Keratinocyte (primary cell): ENCODE measurements around the gene KCNH1. TPM values are rescaled to one million over a fixed set of nuclear protein-coding genes. Genes with fewer than 3 reads are reported as not detected.

Source experiments
- DNase-seq: peaks from one replicate; pipeline ENCODE4 v3.0.0-alpha.2; 2011; ENCODE audit warnings: low read depth, missing footprints, low spot score
- FAIRE-seq: peaks from 2 replicates; lab custom pipeline; 2011; peaks lifted over from hg19 to GRCh38; lab: Jason Lieb, UNC
- H2AFZ ChIP-seq: 2 replicates; pipeline ENCODE4 v1.6.0; 2012; ENCODE audit warnings: low read length, control low read depth, inconsistent platforms; ENCODE audit not compliant: control insufficient read depth
- H3K27ac ChIP-seq: 2 replicates; pipeline ENCODE4 v1.5.1; 2011; ENCODE audit warnings: low read length; ENCODE audit not compliant: control insufficient read depth, insufficient read depth
- H3K27me3 ChIP-seq: 3 replicates; pipeline ENCODE4 v1.6.0; 2011; ENCODE audit warnings: low read length; ENCODE audit not compliant: control insufficient read depth, insufficient read depth; ENCODE audit errors: extremely low read depth
- H3K36me3 ChIP-seq, 2 experiments: 2 replicates in 1 of 2; 3 replicates in 1 of 2; pipeline ENCODE4 v1.5.1; 2011; ENCODE audit warnings: low read length in 2 of 2, mild to moderate bottlenecking in 1 of 2; ENCODE audit not compliant: control insufficient read depth in 2 of 2, insufficient read depth in 2 of 2; ENCODE audit errors: extremely low read depth in 1 of 2
- H3K4me1 ChIP-seq: 3 replicates; pipeline ENCODE4 v1.5.1; 2011; ENCODE audit warnings: low read length; ENCODE audit not compliant: control insufficient read depth, insufficient read depth; ENCODE audit errors: extremely low read depth
- H3K4me2 ChIP-seq: 3 replicates; pipeline ENCODE4 v1.6.0; 2011; ENCODE audit warnings: low read depth, low read length; ENCODE audit not compliant: control insufficient read depth, insufficient read depth; ENCODE audit errors: extremely low read depth
- H3K4me3 ChIP-seq, 3 experiments: fragments of 200-600 bp in 1 of 3; sonication (generic) in 1 of 3; 2 replicates in 2 of 3; 3 replicates in 1 of 3; pipeline ENCODE4 v1.5.1; 2011 to 2016; ENCODE audit warnings: low read length in 3 of 3, mild to moderate bottlenecking in 3 of 3, control low read depth in 2 of 3, inconsistent platforms in 1 of 3, low read depth in 1 of 3, mixed read lengths in 1 of 3, mixed run types in 1 of 3, moderate library complexity in 1 of 3; ENCODE audit not compliant: control insufficient read depth in 2 of 3, insufficient read depth in 2 of 3; ENCODE audit errors: extremely low read depth in 1 of 3
- H3K79me2 ChIP-seq: 2 replicates; pipeline ENCODE4 v1.6.0; 2012; ENCODE audit warnings: low read length; ENCODE audit not compliant: control insufficient read depth, insufficient read depth
- H3K9ac ChIP-seq: 3 replicates; pipeline ENCODE4 v1.6.0; 2011; ENCODE audit warnings: low read length; ENCODE audit not compliant: control insufficient read depth, insufficient read depth; ENCODE audit errors: extremely low read depth
- H3K9me1 ChIP-seq: 3 replicates; pipeline ENCODE4 v1.6.0; 2011; ENCODE audit warnings: low read length; ENCODE audit not compliant: control insufficient read depth, insufficient read depth; ENCODE audit errors: extremely low read depth
- H3K9me3 ChIP-seq: 2 replicates; pipeline ENCODE4 v1.5.1; 2012; ENCODE audit warnings: low read depth, low read length; ENCODE audit not compliant: control insufficient read depth
- H4K20me1 ChIP-seq: 3 replicates; pipeline ENCODE4 v1.6.0; 2011; ENCODE audit warnings: low read length; ENCODE audit not compliant: control insufficient read depth, insufficient read depth; ENCODE audit errors: extremely low read depth
- EZH2 ChIP-seq: IDR thresholded peaks from one replicate; pipeline ENCODE4 v1.6.1; 2012; ENCODE audit warnings: inconsistent platforms, mild to moderate bottlenecking, low read length, moderate library complexity
- dilution Hi-C: fragments of 300-500 bp; cut with MboI; formaldehyde crosslinking; loops from one replicate; pipeline ENCODE4 v1.7.0; 2020; ENCODE audit warnings: low sequenced_read_pairs; ENCODE audit not compliant: extremely low pct_ligation_motif_present
- polyA plus RNA-seq, 5 experiments: library from polyadenylated mRNA; depleted of rRNA in 3 of 5; stranded (reverse) in 3 of 5; stranded (forward) in 1 of 5; unstranded in 1 of 5; fragments of >200 nt; gene quantifications; 1 replicate in 1 of 5; 2 replicates in 3 of 5; 3 replicates in 1 of 5; pipeline versions ENCODE4 v1.2.1 to v1.2.3, GENCODE V29; 2011 to 2012; ENCODE audit warnings: missing spikeins in 2 of 5, low read depth in 1 of 5, low replicate concordance in 1 of 5
- TF ChIP-seq, protein P1 (sequence below), 3 experiments: IDR thresholded peaks in 1 of 3; conservative IDR thresholded peaks in 1 of 3; optimal IDR thresholded peaks in 1 of 3; 2 replicates in 2 of 3; 3 replicates in 1 of 3; pipeline versions ENCODE3 to v1.5.1; 2011; ENCODE audit warnings: low read length in 3 of 3, mild to moderate bottlenecking in 3 of 3, moderate library complexity in 2 of 3, control low read depth in 1 of 3, inconsistent platforms in 1 of 3; ENCODE audit not compliant: insufficient read depth in 2 of 3; ENCODE audit errors: extremely low read depth in 1 of 3

The KCNH1 gene
- polyA plus RNA-seq, 1 donor (not counting 4 experiments of a cell fraction or from before 2014, with no cell fraction given): not detected

DNA sequence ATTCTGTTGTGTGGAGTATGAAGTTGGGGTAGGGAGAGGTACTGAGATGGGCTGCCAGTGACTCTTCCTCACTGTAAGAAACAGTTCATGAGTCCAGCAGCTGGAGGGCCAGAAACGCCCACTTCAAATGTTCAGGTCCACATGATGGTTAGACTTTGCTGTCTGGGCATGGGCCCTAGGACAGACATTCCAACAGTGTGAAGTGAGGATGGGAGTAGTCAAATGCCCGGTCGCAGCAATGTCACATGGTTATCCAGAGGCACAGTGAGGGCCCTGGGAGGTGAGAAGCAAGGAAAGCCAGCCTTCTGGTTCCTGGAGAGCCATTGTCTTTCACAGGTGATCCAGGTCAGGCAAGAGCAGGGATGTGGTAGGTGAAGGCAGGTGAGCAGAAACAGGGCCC, 500.8 kb downstream of the KCNH1 start:
- Histone ChIP-seq H3K36me3 (no peaks in the 10 kb centered on the region), H3K9ac (no peak overlapping the region), H3K27me3 (no peaks in the 10 kb centered on the region), H3K79me2 (no peaks in the 10 kb centered on the region), H3K9me1 (no peaks in the 10 kb centered on the region), H3K4me1 (no peaks in the 10 kb centered on the region), H3K4me2 (no peak overlapping the region), H3K27ac (no peak overlapping the region), H4K20me1 (no peaks in the 10 kb centered on the region), H3K4me3 (no peak overlapping the region), H2AFZ (no peak overlapping the region), H3K9me3 (no peaks in the 10 kb centered on the region)
- dilution Hi-C loops: no loop called here
- no peak for FAIRE-seq
- no peak for TF ChIP-seq EZH2
- TF ChIP-seq, protein P1, sequence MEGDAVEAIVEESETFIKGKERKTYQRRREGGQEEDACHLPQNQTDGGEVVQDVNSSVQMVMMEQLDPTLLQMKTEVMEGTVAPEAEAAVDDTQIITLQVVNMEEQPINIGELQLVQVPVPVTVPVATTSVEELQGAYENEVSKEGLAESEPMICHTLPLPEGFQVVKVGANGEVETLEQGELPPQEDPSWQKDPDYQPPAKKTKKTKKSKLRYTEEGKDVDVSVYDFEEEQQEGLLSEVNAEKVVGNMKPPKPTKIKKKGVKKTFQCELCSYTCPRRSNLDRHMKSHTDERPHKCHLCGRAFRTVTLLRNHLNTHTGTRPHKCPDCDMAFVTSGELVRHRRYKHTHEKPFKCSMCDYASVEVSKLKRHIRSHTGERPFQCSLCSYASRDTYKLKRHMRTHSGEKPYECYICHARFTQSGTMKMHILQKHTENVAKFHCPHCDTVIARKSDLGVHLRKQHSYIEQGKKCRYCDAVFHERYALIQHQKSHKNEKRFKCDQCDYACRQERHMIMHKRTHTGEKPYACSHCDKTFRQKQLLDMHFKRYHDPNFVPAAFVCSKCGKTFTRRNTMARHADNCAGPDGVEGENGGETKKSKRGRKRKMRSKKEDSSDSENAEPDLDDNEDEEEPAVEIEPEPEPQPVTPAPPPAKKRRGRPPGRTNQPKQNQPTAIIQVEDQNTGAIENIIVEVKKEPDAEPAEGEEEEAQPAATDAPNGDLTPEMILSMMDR (optimal IDR thresholded peaks at IDR 0.05 in 1 of 3, IDR thresholded peaks at IDR 0.05 in 1 of 3, conservative IDR thresholded peaks at IDR 0.05 in 1 of 3; ENCODE audit: extremely low read depth in 1 of 3, insufficient read depth in 2 of 3, low read length in 3 of 3): no peak
- no peak for DNase-seq

DNA sequence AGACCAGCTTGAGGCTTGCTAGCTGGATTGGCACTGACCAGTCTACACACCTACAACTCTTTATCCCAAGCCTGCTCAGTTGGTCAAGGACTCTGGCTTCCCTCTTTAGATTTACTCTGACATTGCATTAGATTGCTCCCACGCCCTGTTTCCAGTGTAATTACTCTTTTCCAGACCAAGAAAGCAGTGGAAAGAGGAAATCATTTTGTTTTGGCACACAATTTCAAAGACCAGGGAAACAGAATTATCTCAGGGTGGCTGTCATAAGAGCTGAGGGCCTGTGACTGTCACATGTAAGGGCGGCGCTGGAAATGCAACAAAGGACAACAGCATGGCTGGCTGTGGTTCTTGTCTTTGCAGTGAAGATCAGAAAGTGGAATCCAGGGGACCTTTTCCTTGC, 502.5 kb downstream of the KCNH1 start:
- Histone ChIP-seq H3K4me1 (no peaks in the 10 kb centered on the region), H3K4me2 (no peak overlapping the region), H3K27ac (no peak overlapping the region), H3K36me3 (no peaks in the 10 kb centered on the region), H3K4me3 (no peak overlapping the region), H3K79me2 (no peaks in the 10 kb centered on the region), H3K9ac (no peak overlapping the region), H2AFZ (no peak overlapping the region), H3K9me1 (no peaks in the 10 kb centered on the region), H3K27me3 (no peaks in the 10 kb centered on the region), H3K9me3 (no peaks in the 10 kb centered on the region), H4K20me1 (no peaks in the 10 kb centered on the region)
- DNase-seq (no peak), FAIRE-seq (no peak)
- dilution Hi-C loops: no loop called here
- no peak for TF ChIP-seq EZH2
- TF ChIP-seq, protein P1 (optimal IDR thresholded peaks at IDR 0.05 in 1 of 3, IDR thresholded peaks at IDR 0.05 in 1 of 3, conservative IDR thresholded peaks at IDR 0.05 in 1 of 3; ENCODE audit: extremely low read depth in 1 of 3, insufficient read depth in 2 of 3, low read length in 3 of 3): no peak
